ENCODE results near the gene ODC1.
A peak's percentile ranks its signal among the peaks of the same experiment; 100 is the strongest.
"Not testable (repeated sequence)": the region's sequence is repeated elsewhere in the genome, so short reads cannot be mapped to it uniquely, and the experiment has no call there.

ODC1 gene

GRCh38 chr2:10446631-10447030 lies 1.5 kb downstream of the ODC1 start:
- in situ Hi-C loops (cut with HindIII; ENCODE audit: low pct_unique_long_range_greater_than_20kb, low sequenced_read_pairs): no loop called here
- DNase-seq (ENCODE audit: low read depth in 1 of 2, low spot score in 1 of 2): no peak
- no peak for TF ChIP-seq JUND (IDR thresholded peaks at IDR 0.05; ENCODE audit: low read depth)

GRCh38 chr2:10444463-10444862 lies 3.7 kb downstream of the ODC1 start:
- in situ Hi-C loops (cut with HindIII; ENCODE audit: low pct_unique_long_range_greater_than_20kb, low sequenced_read_pairs): no loop called here
- no peak for DNase-seq (ENCODE audit: low read depth in 1 of 2, low spot score in 1 of 2)
- no peak for TF ChIP-seq JUND (IDR thresholded peaks at IDR 0.05; ENCODE audit: low read depth)

- in situ Hi-C loops (cut with HindIII; ENCODE audit: low pct_unique_long_range_greater_than_20kb, low sequenced_read_pairs); DNase-seq (ENCODE audit: low read depth in 1 of 2, low spot score in 1 of 2): not testable (repeated sequence)
These were observed 5.5 kb downstream of the ODC1 start for GRCh38 chr2:10442469-10443126.

GRCh38 chr2:10441948-10442347 lies 6.2 kb downstream of the ODC1 start:
- no peak for TF ChIP-seq JUND (IDR thresholded peaks at IDR 0.05; ENCODE audit: low read depth)
- in situ Hi-C loops (cut with HindIII; ENCODE audit: low pct_unique_long_range_greater_than_20kb, low sequenced_read_pairs): no loop called here
- DNase-seq (ENCODE audit: low read depth in 1 of 2, low spot score in 1 of 2): no peak

GRCh38 chr2:10440736-10441135 lies 7.4 kb downstream of the ODC1 start:
- in situ Hi-C loops (cut with HindIII; ENCODE audit: low pct_unique_long_range_greater_than_20kb, low sequenced_read_pairs): no loop called here
- TF ChIP-seq JUND (IDR thresholded peaks at IDR 0.05; ENCODE audit: low read depth): no peak
- DNase-seq (ENCODE audit: low read depth in 1 of 2, low spot score in 1 of 2): no peak

GRCh38 chr2:10439971-10440370 lies 8.2 kb downstream of the ODC1 start:
- in situ Hi-C loops (cut with HindIII; ENCODE audit: low pct_unique_long_range_greater_than_20kb, low sequenced_read_pairs): no loop called here
- no peak for TF ChIP-seq JUND (IDR thresholded peaks at IDR 0.05; ENCODE audit: low read depth)
- no peak for DNase-seq (ENCODE audit: low read depth in 1 of 2, low spot score in 1 of 2)

GRCh38 chr2:10439185-10439879 lies 8.8 kb downstream of the ODC1 start:
- TF ChIP-seq JUND (IDR thresholded peaks at IDR 0.05; ENCODE audit: low read depth): no peak
- no peak for DNase-seq (ENCODE audit: low read depth in 1 of 2, low spot score in 1 of 2)
- in situ Hi-C loops (cut with HindIII; ENCODE audit: low pct_unique_long_range_greater_than_20kb, low sequenced_read_pairs): no loop called here

GRCh38 chr2:10438688-10439087 lies 9.4 kb downstream of the ODC1 start:
- in situ Hi-C loops (cut with HindIII; ENCODE audit: low pct_unique_long_range_greater_than_20kb, low sequenced_read_pairs): no loop called here
- TF ChIP-seq JUND (IDR thresholded peaks at IDR 0.05; ENCODE audit: low read depth): no peak
- no peak for DNase-seq (ENCODE audit: low read depth in 1 of 2, low spot score in 1 of 2)

- in situ Hi-C loops (cut with HindIII; ENCODE audit: low pct_unique_long_range_greater_than_20kb, low sequenced_read_pairs): no loop called here
- no peak for TF ChIP-seq JUND (IDR thresholded peaks at IDR 0.05; ENCODE audit: low read depth)
These were observed 10.3 kb downstream of the ODC1 start for GRCh38 chr2:10437806-10438205.

GRCh38 chr2:10436583-10437110 lies 11.5 kb downstream of the ODC1 start:
- DNase-seq (ENCODE audit: low read depth in 1 of 2, low spot score in 1 of 2): no peak
- in situ Hi-C loops (cut with HindIII; ENCODE audit: low pct_unique_long_range_greater_than_20kb, low sequenced_read_pairs): no loop called here
- TF ChIP-seq JUND (IDR thresholded peaks at IDR 0.05; ENCODE audit: low read depth): no peak

More at GRCh38 chr2:10437806-10438205, 10.3 kb downstream of the ODC1 start:
- DNase-seq (ENCODE audit: low read depth in 1 of 2, low spot score in 1 of 2): no peak

GRCh38 chr2:10435820-10436204 lies 12.3 kb downstream of the ODC1 start:
- TF ChIP-seq JUND (IDR thresholded peaks at IDR 0.05; ENCODE audit: low read depth): no peak
- in situ Hi-C loops (cut with HindIII; ENCODE audit: low pct_unique_long_range_greater_than_20kb, low sequenced_read_pairs): no loop called here
- DNase-seq (ENCODE audit: low read depth in 1 of 2, low spot score in 1 of 2): no peak

- in situ Hi-C loops (cut with HindIII; ENCODE audit: low pct_unique_long_range_greater_than_20kb, low sequenced_read_pairs): no loop called here
- TF ChIP-seq JUND (IDR thresholded peaks at IDR 0.05; ENCODE audit: low read depth): no peak
- DNase-seq (ENCODE audit: low read depth in 1 of 2, low spot score in 1 of 2): peak; percentile 56 to 75
These were observed 13.0 kb downstream of the ODC1 start for GRCh38 chr2:10434886-10435819.

Data from T47D (cell line).